SU-DHL-6 (cell line): ENCODE results near the gene GZMM.
A peak's percentile ranks its signal among the peaks of the same experiment; 100 is the strongest.

Experiments
- H2AFZ ChIP-seq: fragments of 200-600 bp; sonication (generic); 2 replicates; pipeline ENCODE4 v1.6.1; 2014; ENCODE audit warnings: low read depth, mild to moderate bottlenecking, moderate library complexity, mixed read lengths, antibody characterized with exemption, low read length; ENCODE audit not compliant: severe bottlenecking
- H3F3A ChIP-seq: fragments of 200-600 bp; shearing (Covaris generic); 2 replicates; pipeline ENCODE4 v1.6.0; 2016; ENCODE audit warnings: antibody characterized with exemption, mild to moderate bottlenecking; ENCODE audit not compliant: insufficient read depth
- H3K27ac ChIP-seq: fragments of 200-600 bp; sonication (generic); 2 replicates; pipeline ENCODE4 v1.5.1; 2016; ENCODE audit warnings: low read depth, mild to moderate bottlenecking, low read length, moderate library complexity, mixed read lengths
- H3K27me3 ChIP-seq: fragments of 200-600 bp; sonication (generic), shearing (Covaris generic); 2 replicates; pipeline ENCODE4 v1.6.0; 2014; ENCODE audit warnings: mild to moderate bottlenecking, low read length
- H3K36me3 ChIP-seq: fragments of 200-600 bp; sonication (generic); 2 replicates; pipeline ENCODE4 v1.6.1; 2014; ENCODE audit warnings: mild to moderate bottlenecking, low read length, mixed read lengths
- H3K4me2 ChIP-seq: fragments of 300-600, 200-600 bp; shearing (Covaris generic), sonication (generic); 2 replicates; pipeline ENCODE4 v1.6.0; 2014; ENCODE audit warnings: low read length, low read depth, mild to moderate bottlenecking; ENCODE audit not compliant: poor library complexity, severe bottlenecking
- H3K4me3 ChIP-seq: fragments of 200-600 bp; sonication (generic); 2 replicates; pipeline ENCODE4 v1.5.1; 2014; ENCODE audit warnings: antibody characterized with exemption, low read length, mild to moderate bottlenecking, mixed read lengths; ENCODE audit not compliant: insufficient read depth, poor library complexity, severe bottlenecking
- H3K79me2 ChIP-seq: fragments of 200-600 bp; sonication (generic); 2 replicates; pipeline ENCODE4 v1.6.1; 2014; ENCODE audit warnings: mild to moderate bottlenecking, low read length, moderate library complexity; ENCODE audit not compliant: insufficient read depth
- H3K9ac ChIP-seq: fragments of 200-600 bp; sonication (generic); 2 replicates; pipeline ENCODE4 v1.7.0; 2014; ENCODE audit warnings: mild to moderate bottlenecking, low read length
- H3K9me2 ChIP-seq: fragments of 200-600 bp; sonication (generic); replicated peaks from 2 replicates; pipeline ENCODE4 v1.6.1; 2014; ENCODE audit warnings: low read length; ENCODE audit not compliant: insufficient read depth
- H3K9me3 ChIP-seq: fragments of 200-600 bp; sonication (generic); 2 replicates; pipeline ENCODE4 v1.6.1; 2014; ENCODE audit warnings: low read length, mixed read lengths; ENCODE audit not compliant: insufficient read depth
- H4K20me1 ChIP-seq: fragments of 200-600 bp; sonication (generic); 2 replicates; pipeline ENCODE4 v1.6.1; 2014; ENCODE audit warnings: low read depth, mild to moderate bottlenecking, antibody characterized with exemption, low read length, moderate library complexity, mixed read lengths
- EZH2phosphoT487 ChIP-seq: fragments of 200-600 bp; sonication (generic), shearing (Covaris generic); conservative IDR thresholded peaks from 2 replicates; pipeline ENCODE4 v1.6.1; 2018; ENCODE audit warnings: mild to moderate bottlenecking, antibody characterized with exemption, low read length, moderate library complexity, mixed read lengths
- TF ChIP-seq, protein P1 (sequence below): fragments of 200-600 bp; sonication (generic); IDR thresholded peaks from one replicate; pipeline ENCODE4 v1.5.1; 2017; ENCODE audit warnings: antibody characterized with exemption, mild to moderate bottlenecking, low read length, moderate library complexity; ENCODE audit not compliant: insufficient read depth, poor library complexity, severe bottlenecking

Gene GZMM

DNA sequence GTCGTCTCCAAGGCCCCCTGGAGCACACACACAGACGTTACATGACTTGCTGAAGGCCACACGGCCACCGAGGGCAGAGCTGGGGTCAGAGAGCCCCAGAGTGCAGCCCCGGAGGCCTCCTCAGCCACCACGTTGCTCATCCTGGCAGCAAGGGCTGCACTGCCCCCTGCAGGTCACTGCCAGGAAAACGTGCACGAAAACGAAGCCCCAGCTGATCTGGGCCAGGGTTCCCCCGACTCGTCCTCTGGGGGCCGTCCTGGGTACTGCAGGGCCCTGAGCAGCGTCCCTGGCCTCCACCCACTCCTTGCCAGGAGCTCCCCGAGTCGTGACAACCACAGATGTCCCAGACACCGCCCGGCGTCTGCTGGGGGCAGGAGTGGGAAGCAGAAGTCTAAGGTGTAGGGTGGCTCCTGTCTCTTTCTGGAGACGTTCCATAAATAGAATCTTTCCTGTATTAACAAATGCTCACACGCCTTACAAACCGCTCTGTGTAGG lies 33.2 kb upstream of the GZMM start:
- Histone ChIP-seq H3K27ac (peak overlapping the region; percentile 80), H3K4me2 (peak overlapping the region; percentile 42)

DNA sequence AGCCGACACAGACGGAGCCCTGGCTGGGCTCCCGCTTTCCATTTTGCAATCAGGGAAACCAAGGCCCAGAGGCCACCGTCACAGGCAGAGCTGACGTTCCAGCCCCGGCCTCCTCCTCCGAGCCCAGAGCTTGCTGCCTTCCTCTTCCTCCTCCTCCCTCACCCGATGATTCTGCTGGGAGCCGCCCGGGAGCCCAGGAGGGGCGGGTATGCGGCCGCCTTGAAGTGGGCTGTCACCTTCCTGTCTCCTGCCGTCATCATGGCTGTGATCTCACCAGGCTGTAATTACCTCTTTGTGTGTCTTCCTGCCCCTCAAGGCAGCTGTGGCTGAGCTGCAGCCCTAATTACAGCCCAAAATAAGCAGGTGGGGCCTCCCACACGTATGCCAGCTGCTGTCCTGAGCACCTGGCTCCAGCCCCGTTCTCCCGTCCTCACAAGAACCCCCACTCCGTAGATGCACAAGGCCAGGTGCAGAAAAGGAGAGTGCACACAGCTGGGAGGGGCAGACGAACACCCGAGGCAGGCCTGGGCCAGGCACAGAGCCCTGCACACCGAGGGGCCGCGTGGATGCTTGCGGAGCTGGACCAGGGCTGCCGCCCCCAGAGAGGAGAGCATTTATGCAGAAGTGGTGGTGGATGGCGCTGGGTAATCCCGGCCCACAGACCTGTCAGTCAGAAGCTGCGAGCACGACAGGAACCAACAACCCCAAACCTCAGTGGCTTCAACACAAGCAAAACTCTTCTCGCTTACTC lies 32.6 kb upstream of the GZMM start:
- no peak overlapping the region for H3K4me3 ChIP-seq
- H3K36me3 ChIP-seq = no peaks in the 10 kb centered on the region
- no peak overlapping the region for H2AFZ ChIP-seq

More for the DNA sequence above, 33.2 kb upstream of the GZMM start:
- Histone ChIP-seq H3K27me3 (no peaks in the 10 kb centered on the region), H2AFZ (no peak overlapping the region), H3K4me3 (no peak overlapping the region), H3K9me2 (no peaks in the 10 kb centered on the region), H3K79me2 (no peaks in the 10 kb centered on the region), H3K9ac (peak overlapping the region; percentile 18; the same call in 1 of the 2 replicates), H3K36me3 (no peaks in the 10 kb centered on the region), H4K20me1 (no peaks in the 10 kb centered on the region; the same call in 1 of the 2 replicates), H3F3A (peaks cover 10% of the 10 kb centered on the region), H3K9me3 (no peaks in the 10 kb centered on the region)
- TF ChIP-seq EZH2phosphoT487 = no peak
- TF ChIP-seq, protein P1, sequence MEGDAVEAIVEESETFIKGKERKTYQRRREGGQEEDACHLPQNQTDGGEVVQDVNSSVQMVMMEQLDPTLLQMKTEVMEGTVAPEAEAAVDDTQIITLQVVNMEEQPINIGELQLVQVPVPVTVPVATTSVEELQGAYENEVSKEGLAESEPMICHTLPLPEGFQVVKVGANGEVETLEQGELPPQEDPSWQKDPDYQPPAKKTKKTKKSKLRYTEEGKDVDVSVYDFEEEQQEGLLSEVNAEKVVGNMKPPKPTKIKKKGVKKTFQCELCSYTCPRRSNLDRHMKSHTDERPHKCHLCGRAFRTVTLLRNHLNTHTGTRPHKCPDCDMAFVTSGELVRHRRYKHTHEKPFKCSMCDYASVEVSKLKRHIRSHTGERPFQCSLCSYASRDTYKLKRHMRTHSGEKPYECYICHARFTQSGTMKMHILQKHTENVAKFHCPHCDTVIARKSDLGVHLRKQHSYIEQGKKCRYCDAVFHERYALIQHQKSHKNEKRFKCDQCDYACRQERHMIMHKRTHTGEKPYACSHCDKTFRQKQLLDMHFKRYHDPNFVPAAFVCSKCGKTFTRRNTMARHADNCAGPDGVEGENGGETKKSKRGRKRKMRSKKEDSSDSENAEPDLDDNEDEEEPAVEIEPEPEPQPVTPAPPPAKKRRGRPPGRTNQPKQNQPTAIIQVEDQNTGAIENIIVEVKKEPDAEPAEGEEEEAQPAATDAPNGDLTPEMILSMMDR = peak; percentile 97

DNA sequence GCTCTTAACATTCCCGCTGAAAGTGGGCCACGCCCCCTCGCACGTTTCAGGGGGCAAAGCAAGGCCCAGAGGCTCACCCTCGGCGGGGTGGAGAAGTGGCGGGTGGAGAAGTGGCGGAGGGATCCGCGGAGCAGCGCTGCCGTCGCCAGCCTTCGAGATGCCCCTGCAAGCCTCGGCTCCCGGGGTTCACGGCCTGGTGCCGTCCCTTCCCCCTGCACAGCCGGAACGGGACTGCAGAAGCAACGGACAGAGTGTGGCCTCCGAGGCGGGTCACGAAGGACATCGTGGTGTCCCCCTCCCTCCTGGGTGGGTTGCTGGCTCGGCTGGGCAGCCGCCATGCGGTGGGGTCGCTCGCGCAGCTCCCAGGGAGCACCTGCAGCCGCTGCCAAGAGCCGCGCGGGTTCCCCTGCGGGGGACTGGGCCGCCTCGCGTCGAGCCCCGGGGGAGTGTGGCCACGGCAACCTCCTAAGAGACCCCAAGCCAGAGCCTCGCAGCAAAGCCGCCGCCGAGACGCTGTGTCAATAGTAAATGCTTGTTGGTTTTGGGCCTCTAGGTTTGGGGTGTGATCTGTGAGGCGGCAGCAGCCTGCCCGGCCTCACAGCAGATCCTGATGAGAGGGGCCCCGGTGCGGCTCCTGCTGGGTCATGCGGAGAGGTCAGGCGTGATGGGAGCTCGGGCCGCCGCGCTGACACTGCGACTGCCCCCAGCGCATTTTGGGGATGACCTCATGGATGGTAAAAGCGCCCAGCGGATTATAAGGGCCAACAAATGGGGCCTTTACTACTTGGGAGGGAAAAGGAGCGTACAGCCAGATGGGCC lies 31.1 kb upstream of the GZMM start:
- Histone ChIP-seq H3K4me3 (no peak overlapping the region), H2AFZ (no peak overlapping the region), H3K9me3 (no peaks in the 10 kb centered on the region), H3K27ac (no peak overlapping the region), H3K9ac (no peak overlapping the region), H3K27me3 (no peaks in the 10 kb centered on the region), H3F3A (peaks cover 10% of the 10 kb centered on the region), H4K20me1 (no peaks in the 10 kb centered on the region; the same call in 1 of the 2 replicates), H3K9me2 (no peaks in the 10 kb centered on the region), H3K79me2 (no peaks in the 10 kb centered on the region), H3K4me2 (no peak overlapping the region), H3K36me3 (no peaks in the 10 kb centered on the region)
- no peak for TF ChIP-seq EZH2phosphoT487
- TF ChIP-seq, protein P1 = no peak

More for the DNA sequence above, 32.6 kb upstream of the GZMM start:
- Histone ChIP-seq H3K79me2 (no peaks in the 10 kb centered on the region), H3K9me2 (no peaks in the 10 kb centered on the region), H3K27ac (peak overlapping the region; percentile 80), H3F3A (peaks cover 10% of the 10 kb centered on the region), H3K9me3 (no peaks in the 10 kb centered on the region), H3K9ac (peak overlapping the region; percentile 18; the same call in 1 of the 2 replicates), H3K4me2 (peak overlapping the region; percentile 42), H4K20me1 (no peaks in the 10 kb centered on the region; the same call in 1 of the 2 replicates), H3K27me3 (no peaks in the 10 kb centered on the region)
- no peak for TF ChIP-seq EZH2phosphoT487
- TF ChIP-seq, protein P1 = no peak
